Measurements from ENCODE around the gene RSL1D1. TPM values are rescaled to one million over a fixed set of nuclear protein-coding genes. Genes with fewer than 3 reads are reported as not detected.

RSL1D1 gene
- total RNA-seq, 3 donors from 2014 or later, result 150 to 219 (median 172) TPM

DNA sequence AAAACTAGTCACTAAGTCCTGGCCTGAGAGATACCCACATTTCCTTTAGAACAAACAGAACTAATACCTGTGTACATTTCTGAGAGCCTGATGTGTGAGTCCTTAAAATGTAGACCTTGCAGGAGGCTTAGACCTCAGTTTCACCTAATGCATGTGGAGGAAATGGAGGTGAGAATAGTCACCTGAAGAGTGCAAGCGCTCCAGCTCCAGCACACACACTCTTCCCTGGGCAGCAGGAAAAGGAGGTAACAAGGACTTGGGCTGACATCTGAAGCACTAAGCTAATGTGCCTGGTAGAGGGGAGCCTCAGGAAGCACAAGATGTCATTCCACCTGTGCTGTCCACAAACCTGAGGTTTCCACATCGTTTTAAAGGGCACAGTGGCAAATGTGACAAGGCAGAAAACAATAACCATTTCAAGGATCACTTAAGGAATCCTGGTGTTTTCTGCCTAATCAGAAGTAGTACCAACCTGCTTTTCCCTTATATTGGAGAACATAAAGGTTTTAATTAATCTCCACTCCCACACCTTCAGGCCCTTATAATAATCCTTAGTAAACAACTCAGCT lies 17.2 kb upstream of the RSL1D1 start:
- Histone ChIP-seq H3K36me3 (no peaks in the 10 kb centered on the region), H3K9me3 (no peaks in the 10 kb centered on the region), H3K27me3 (no peaks in the 10 kb centered on the region), H3K4me1 (no peaks in the 10 kb centered on the region), H3K4me3 (no peak overlapping the region), H3K27ac (no peak overlapping the region)
- no peak for DNase-seq (ENCODE audit: low spot score in 2 of 2)
- TF ChIP-seq CTCF (IDR thresholded peaks at IDR 0.05) (no peak), POLR2AphosphoS5 (IDR thresholded peaks at IDR 0.05) (no peak), POLR2A (IDR thresholded peaks at IDR 0.05) (no peak)
- intact Hi-C loops (cut with DNase I; ENCODE audit: low total_unique reads), result no loop called here

GRCh38 chr16:11862489-11862888 lies 11.1 kb upstream of the RSL1D1 start:
- intact Hi-C loops (cut with DNase I; ENCODE audit: low total_unique reads), result no loop called here
- TF ChIP-seq POLR2A (IDR thresholded peaks at IDR 0.05), result no peak
- TF ChIP-seq CTCF (IDR thresholded peaks at IDR 0.05), result no peak
- no peak for TF ChIP-seq POLR2AphosphoS5 (IDR thresholded peaks at IDR 0.05)

GRCh38 chr16:11857161-11857560 lies 5.8 kb upstream of the RSL1D1 start:
- no peak for TF ChIP-seq POLR2AphosphoS5 (IDR thresholded peaks at IDR 0.05)
- TF ChIP-seq POLR2A (IDR thresholded peaks at IDR 0.05), result no peak
- TF ChIP-seq CTCF (IDR thresholded peaks at IDR 0.05), result no peak
- no peak for DNase-seq (ENCODE audit: low spot score in 2 of 2)
- intact Hi-C loops (cut with DNase I; ENCODE audit: low total_unique reads), result no loop called here

More at GRCh38 chr16:11862489-11862888, 11.1 kb upstream of the RSL1D1 start:
- no peaks in the 10 kb centered on the region for H3K4me1 ChIP-seq
- no peak overlapping the region for H3K27ac ChIP-seq
- H3K9me3 ChIP-seq, result no peaks in the 10 kb centered on the region
- DNase-seq (ENCODE audit: low spot score in 2 of 2), result no peak
- H3K36me3 ChIP-seq, result no peaks in the 10 kb centered on the region
- H3K4me3 ChIP-seq, result no peak overlapping the region
- H3K27me3 ChIP-seq, result no peaks in the 10 kb centered on the region

DNA sequence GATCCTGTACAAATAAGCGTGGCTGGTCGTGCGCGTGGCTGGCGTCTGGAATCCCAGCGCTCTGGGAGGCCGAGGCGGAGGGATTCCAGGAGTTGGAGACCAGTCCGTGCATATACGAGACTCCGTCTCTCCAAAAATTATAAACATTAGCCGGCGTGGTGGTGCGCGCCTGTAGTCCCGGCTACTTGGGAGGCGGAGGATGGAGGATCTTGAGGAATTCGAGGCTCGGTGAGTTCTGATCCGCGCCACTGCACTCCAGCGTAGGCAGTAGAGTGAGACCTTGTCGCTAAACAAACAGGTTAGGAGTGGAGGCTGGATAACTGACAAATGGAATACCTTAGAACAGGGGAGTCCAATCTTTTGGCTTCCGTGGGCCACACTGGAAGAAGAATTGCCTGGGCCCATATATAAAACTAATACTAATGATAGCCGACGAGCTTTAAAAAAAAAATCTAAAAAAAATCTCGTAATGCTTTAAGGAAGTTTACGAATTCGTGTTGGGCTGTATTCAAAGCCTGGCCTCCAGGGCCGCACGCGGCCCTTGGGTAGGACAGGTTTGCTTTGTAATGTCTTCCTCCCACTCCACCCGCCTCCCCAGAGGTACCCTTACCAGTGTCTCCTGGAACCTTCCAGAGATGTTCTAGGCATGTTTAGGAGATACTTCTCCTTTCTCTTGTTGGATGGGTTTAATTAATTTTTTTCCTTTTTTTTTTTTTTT lies 909 bp upstream of the RSL1D1 start:
- H3K4me1 ChIP-seq, result peaks cover 0 to 7% of the 10 kb centered on the region in 2 donors
- DNase-seq (ENCODE audit: low spot score in 2 of 2), result no peak

More at GRCh38 chr16:11857161-11857560, 5.8 kb upstream of the RSL1D1 start:
- Histone ChIP-seq H3K9me3 (no peaks in the 10 kb centered on the region), H3K27ac (no peak overlapping the region), H3K36me3 (no peaks in the 10 kb centered on the region), H3K4me1 (no peaks in the 10 kb centered on the region), H3K4me3 (no peak overlapping the region), H3K27me3 (no peaks in the 10 kb centered on the region)

More for the DNA sequence above, 909 bp upstream of the RSL1D1 start:
- Histone ChIP-seq H3K4me3 (peak overlapping the region; percentile 58 to 96 (median 88)), H3K27me3 (no peaks in the 10 kb centered on the region), H3K27ac (peak overlapping the region; percentile 89 to 90), H3K9me3 (no peaks in the 10 kb centered on the region), H3K36me3 (no peaks in the 10 kb centered on the region)
- intact Hi-C loops (cut with DNase I; ENCODE audit: low total_unique reads), result no loop called here
- TF ChIP-seq POLR2AphosphoS5 (IDR thresholded peaks at IDR 0.05), result no peak
- no peak for TF ChIP-seq POLR2A (IDR thresholded peaks at IDR 0.05)
- TF ChIP-seq CTCF (IDR thresholded peaks at IDR 0.05), result no peak
